Lower lobe of right lung (tissue), 2 donors: ENCODE measurements around the gene GRB10. TPM values are rescaled to one million over a fixed set of nuclear protein-coding genes. Genes with fewer than 3 reads are reported as not detected.

Experiments used
- ATAC-seq, 2 donors: fragments of 200-7000 bp; cut with Tn5 transposase; one replicate each; pipeline ENCODE4 v1.9.1; 2020 to 2022; ENCODE audit warnings: mild to moderate bottlenecking in 2 of 2, moderate library complexity in 2 of 2
- DNase-seq: peaks from one replicate; pipeline ENCODE4 v3.0.0-alpha.2; 2020
- H3K27ac ChIP-seq: fragments of 200-600 bp; one replicate; pipeline ENCODE4 v1.8.0; 2022
- H3K27me3 ChIP-seq: fragments of 200-600 bp; one replicate; pipeline ENCODE4 v1.8.0; 2022; ENCODE audit warnings: low read depth
- H3K36me3 ChIP-seq: fragments of 200-600 bp; one replicate; pipeline ENCODE4 v1.8.0; 2022; ENCODE audit warnings: mild to moderate bottlenecking
- H3K4me1 ChIP-seq: fragments of 200-600 bp; one replicate; pipeline ENCODE4 v1.8.0; 2022
- H3K4me3 ChIP-seq: fragments of 200-600 bp; one replicate; pipeline ENCODE4 v1.8.0; 2022; ENCODE audit warnings: mild to moderate bottlenecking
- H3K9me3 ChIP-seq: fragments of 200-600 bp; one replicate; pipeline ENCODE4 v1.8.0; 2022
- CTCF ChIP-seq: fragments of 200-600 bp; IDR thresholded peaks from one replicate; pipeline ENCODE4 v1.8.0; 2022; ENCODE audit warnings: antibody characterized with exemption, mild to moderate bottlenecking
- intact Hi-C: fragments of 100-400 bp; cut with DNase I; formaldehyde crosslinking; loops from one replicate; pipeline ENCODE4 v1.11.0; 2022
- total RNA-seq: library from RNA; stranded (reverse); fragmentation: NEBNext Ultra II Directional; extraction: Animal tissue kit (Norgen Biotek cat#: 25700); gene quantifications from one replicate; pipeline ENCODE4 v1.2.1, GENCODE V29; 2021
- donor health status: DM: no; HTN: yes; CAD: no; lungs with severe emphysema.

The GRB10 gene
- total RNA-seq, 1 donor from 2014 or later: 36.5 TPM

GRCh38 chr7:50707236-50708006 is 75.3 kb downstream of the GRB10 start:
- ATAC-seq (no peak), DNase-seq (no peak)
- H3K27ac ChIP-seq: no peak overlapping the region
- peaks cover 7% of the 10 kb centered on the region for H3K36me3 ChIP-seq
- no peaks in the 10 kb centered on the region for H3K27me3 ChIP-seq
- intact Hi-C loops: no loop called here
- no peak for TF ChIP-seq CTCF
- no peaks in the 10 kb centered on the region for H3K9me3 ChIP-seq
- H3K4me1 ChIP-seq: peaks cover 28% of the 10 kb centered on the region
- no peak overlapping the region for H3K4me3 ChIP-seq

DNA sequence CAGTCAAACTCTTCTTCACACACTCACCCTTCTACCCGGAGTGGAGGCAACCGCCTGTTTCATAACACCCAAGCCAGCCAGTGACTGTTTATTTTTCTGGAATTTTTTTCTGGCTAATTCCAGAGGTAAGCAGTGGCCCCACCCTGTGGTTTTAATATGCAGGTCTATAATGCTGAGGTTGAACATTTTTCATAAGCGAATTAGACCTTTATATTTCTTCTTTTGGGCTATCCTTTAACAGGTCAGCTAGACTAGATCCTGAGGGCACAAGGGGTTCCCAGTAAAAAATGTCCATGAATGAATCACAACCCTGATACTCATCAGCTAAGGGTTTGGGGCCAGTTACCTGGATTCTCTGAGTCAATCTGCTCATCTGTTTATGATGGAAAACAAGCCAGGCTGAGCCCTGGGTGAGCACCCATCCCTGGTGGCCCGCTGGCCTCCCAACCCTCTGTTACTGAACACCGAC is 76.2 kb downstream of the GRB10 start:
- Histone ChIP-seq H3K4me3 (no peak overlapping the region), H3K36me3 (peaks cover 12% of the 10 kb centered on the region), H3K27me3 (no peaks in the 10 kb centered on the region), H3K9me3 (no peaks in the 10 kb centered on the region), H3K27ac (no peak overlapping the region), H3K4me1 (peaks cover 19% of the 10 kb centered on the region)
- ATAC-seq (peak in 1 of 2 donors; percentile 46), DNase-seq (no peak)
- intact Hi-C loops: no loop called here
- TF ChIP-seq CTCF: no peak

DNA sequence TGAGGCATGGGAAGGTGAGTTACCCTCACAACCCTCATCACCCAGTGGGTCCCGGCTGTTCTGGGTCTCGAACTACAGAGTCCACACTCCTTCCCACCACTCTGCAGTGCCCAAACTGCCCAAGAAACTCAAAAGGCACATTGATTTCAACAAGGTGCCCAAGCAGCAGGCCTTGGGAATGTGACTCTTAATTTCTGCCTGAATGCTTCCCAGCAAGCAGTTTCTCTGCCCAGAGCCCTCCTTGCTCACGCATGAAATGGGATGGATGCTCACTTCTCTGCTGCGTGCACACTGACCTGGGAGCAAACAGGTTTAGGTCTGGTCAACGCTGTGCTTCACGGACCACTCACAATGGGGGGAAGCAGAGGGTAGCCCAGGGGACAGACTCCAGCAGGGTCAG is 77.9 kb downstream of the GRB10 start:
- no peak overlapping the region for H3K27ac ChIP-seq
- H3K4me1 ChIP-seq: peaks cover 15% of the 10 kb centered on the region
- H3K9me3 ChIP-seq: no peaks in the 10 kb centered on the region
- TF ChIP-seq CTCF: no peak
- ATAC-seq: no peak
- peaks cover 12% of the 10 kb centered on the region for H3K36me3 ChIP-seq
- DNase-seq: no peak
- no peaks in the 10 kb centered on the region for H3K27me3 ChIP-seq
- H3K4me3 ChIP-seq: no peak overlapping the region
- intact Hi-C loops: no loop called here

- Histone ChIP-seq H3K36me3 (peaks cover 12% of the 10 kb centered on the region), H3K9me3 (no peaks in the 10 kb centered on the region), H3K4me3 (no peak overlapping the region), H3K4me1 (peaks cover 9% of the 10 kb centered on the region), H3K27me3 (no peaks in the 10 kb centered on the region), H3K27ac (no peak overlapping the region)
- DNase-seq (no peak), ATAC-seq (no peak)
- TF ChIP-seq CTCF: no peak
- intact Hi-C loops: no loop called here
Measured at GRCh38 chr7:50703654-50704053, 79.0 kb downstream of the GRB10 start.

- Histone ChIP-seq H3K4me1 (peaks cover 16% of the 10 kb centered on the region), H3K27me3 (no peaks in the 10 kb centered on the region), H3K27ac (no peak overlapping the region), H3K9me3 (no peaks in the 10 kb centered on the region), H3K36me3 (peaks cover 12% of the 10 kb centered on the region), H3K4me3 (no peak overlapping the region)
- DNase-seq (no peak), ATAC-seq (no peak)
- no peak for TF ChIP-seq CTCF
- intact Hi-C loops: no loop called here
Measured at GRCh38 chr7:50699143-50699542, 83.6 kb downstream of the GRB10 start.
